HEK293 (cell line): ENCODE results near the gene DHRS7C.

Experiments
- CTCF ChIA-PET: fragments of 350-600 bp; formaldehyde crosslinking; extraction: SDS; loops from one replicate; lab custom pipeline; 2021; ENCODE audit warnings: antibody characterized with exemption; lab: Yijun Ruan, JAX
- POLR2A ChIA-PET: fragments of 300-600 bp; formaldehyde crosslinking; extraction: SDS; loops from one replicate; lab custom pipeline; 2020; ENCODE audit warnings: antibody characterized with exemption, inconsistent platforms; lab: Yijun Ruan, JAX
- H3K27ac ChIP-seq: fragments of 200-500 bp; sonication (Bioruptor generic); 2 replicates; pipeline ENCODE4 v1.5.1; 2014; ENCODE audit warnings: low read depth, low read length, control low read depth, inconsistent platforms; ENCODE audit errors: extremely low read depth
- H3K36me3 ChIP-seq, 2 experiments: fragments of 200-500 bp in 1 of 2; sonication (Bioruptor generic) in 1 of 2; 1 replicate in 1 of 2; 2 replicates in 1 of 2; pipeline ENCODE4 v1.5.1; 2014 to 2017; ENCODE audit warnings: inconsistent platforms in 2 of 2, low read length in 2 of 2; ENCODE audit not compliant: control insufficient read depth in 2 of 2, insufficient read depth in 1 of 2
- H3K4me1 ChIP-seq: fragments of 200-500 bp; sonication (Bioruptor generic); 2 replicates; pipeline ENCODE4 v1.5.1; 2014; ENCODE audit warnings: mild to moderate bottlenecking, low read length, inconsistent platforms; ENCODE audit not compliant: control insufficient read depth, insufficient read depth
- H3K4me3 ChIP-seq: 2 replicates; pipeline ENCODE4 v1.5.1; 2011; ENCODE audit warnings: low read depth, mild to moderate bottlenecking, control low read depth, low read length, moderate library complexity
- H3K9me3 ChIP-seq: fragments of 200-500 bp; sonication (Bioruptor generic); 2 replicates; pipeline ENCODE4 v1.5.1; 2014; ENCODE audit warnings: low read depth, low read length, inconsistent platforms; ENCODE audit not compliant: control insufficient read depth, insufficient read depth
- BCL11B ChIP-seq: fragments of 450-650 bp; formaldehyde crosslinking; IDR thresholded peaks from 2 replicates; pipeline ENCODE4 v1.5.1; 2016; ENCODE audit warnings: low read depth, missing biosample characterization, missing genetic modification characterization
- PRDM2 ChIP-seq: fragments of 450-650 bp; formaldehyde crosslinking; IDR thresholded peaks from 2 replicates; pipeline ENCODE4 v1.5.1; 2016; ENCODE audit warnings: missing biosample characterization, missing genetic modification characterization, borderline replicate concordance
- SALL2 ChIP-seq: fragments of 450-650 bp; formaldehyde crosslinking; IDR thresholded peaks from 2 replicates; pipeline ENCODE4 v1.5.0; 2017; ENCODE audit warnings: missing biosample characterization, mild to moderate bottlenecking, missing genetic modification characterization, borderline replicate concordance
- WT1 ChIP-seq: fragments of 450-650 bp; formaldehyde crosslinking; IDR thresholded peaks from 2 replicates; pipeline ENCODE4 v1.5.1; 2016; ENCODE audit warnings: missing biosample characterization, missing genetic modification characterization
- ZBTB1 ChIP-seq: fragments of 450-650 bp; formaldehyde crosslinking; IDR thresholded peaks from 2 replicates; pipeline ENCODE4 v1.5.1; 2016; ENCODE audit warnings: missing biosample characterization, missing genetic modification characterization
- ZBTB21 ChIP-seq: fragments of 450-650 bp; formaldehyde crosslinking; IDR thresholded peaks from 2 replicates; pipeline ENCODE4 v1.5.1; 2017; ENCODE audit warnings: missing biosample characterization, missing genetic modification characterization
- ZBTB48 ChIP-seq: fragments of 450-650 bp; formaldehyde crosslinking; IDR thresholded peaks from 2 replicates; pipeline ENCODE4 v1.5.1; 2016; ENCODE audit warnings: missing biosample characterization, missing genetic modification characterization
- ZBTB8A ChIP-seq: fragments of 450-650 bp; formaldehyde crosslinking; IDR thresholded peaks from 2 replicates; pipeline ENCODE4 v1.5.1; 2016; ENCODE audit warnings: missing biosample characterization, missing genetic modification characterization
- ZNF10 ChIP-seq: fragments of 450-650 bp; formaldehyde crosslinking; IDR thresholded peaks from 2 replicates; pipeline ENCODE4 v1.5.1; 2017; ENCODE audit warnings: missing biosample characterization, missing genetic modification characterization
- ZNF148 ChIP-seq: fragments of 450-650 bp; formaldehyde crosslinking; IDR thresholded peaks from 2 replicates; pipeline ENCODE4 v1.5.0; 2017; ENCODE audit warnings: missing biosample characterization, missing genetic modification characterization, borderline replicate concordance
- ZNF175 ChIP-seq: fragments of 450-650 bp; formaldehyde crosslinking; IDR thresholded peaks from 2 replicates; pipeline ENCODE4 v1.5.1; 2016; ENCODE audit warnings: missing biosample characterization, missing genetic modification characterization
- ZNF18 ChIP-seq: fragments of 450-650 bp; formaldehyde crosslinking; IDR thresholded peaks from 2 replicates; pipeline ENCODE4 v1.5.1; 2016; ENCODE audit warnings: missing biosample characterization, missing genetic modification characterization
- ZNF223 ChIP-seq: fragments of 450-650 bp; formaldehyde crosslinking; IDR thresholded peaks from 2 replicates; pipeline ENCODE4 v1.5.1; 2016; ENCODE audit warnings: missing biosample characterization, missing genetic modification characterization
- ZNF23 ChIP-seq: fragments of 450-650 bp; formaldehyde crosslinking; IDR thresholded peaks from 2 replicates; pipeline ENCODE4 v1.5.1; 2016; ENCODE audit warnings: missing biosample characterization, missing genetic modification characterization, borderline replicate concordance
- ZNF426 ChIP-seq: fragments of 450-650 bp; formaldehyde crosslinking; IDR thresholded peaks from 2 replicates; pipeline ENCODE4 v1.5.1; 2017; ENCODE audit warnings: missing biosample characterization, missing genetic modification characterization, mild to moderate bottlenecking, inconsistent platforms, moderate library complexity
- ZNF473 ChIP-seq: fragments of 450-650 bp; formaldehyde crosslinking; IDR thresholded peaks from 2 replicates; pipeline ENCODE4 v1.5.1; 2017; ENCODE audit warnings: missing biosample characterization, missing genetic modification characterization
- ZNF501 ChIP-seq: fragments of 450-650 bp; formaldehyde crosslinking; IDR thresholded peaks from 2 replicates; pipeline ENCODE4 v1.5.1; 2016; ENCODE audit warnings: missing biosample characterization, missing genetic modification characterization
- ZNF514 ChIP-seq: fragments of 450-650 bp; formaldehyde crosslinking; IDR thresholded peaks from 2 replicates; pipeline ENCODE4 v1.5.1; 2016; ENCODE audit warnings: missing biosample characterization, missing genetic modification characterization
- ZNF639 ChIP-seq: fragments of 450-650 bp; formaldehyde crosslinking; IDR thresholded peaks from 2 replicates; pipeline ENCODE4 v1.5.1; 2016; ENCODE audit warnings: missing biosample characterization, missing genetic modification characterization
- ZNF785 ChIP-seq: fragments of 450-650 bp; formaldehyde crosslinking; IDR thresholded peaks from 2 replicates; pipeline ENCODE4 v1.5.1; 2016; ENCODE audit warnings: missing biosample characterization, missing genetic modification characterization
- ZNF792 ChIP-seq: fragments of 450-650 bp; formaldehyde crosslinking; IDR thresholded peaks from 2 replicates; pipeline ENCODE4 v1.5.1; 2016; ENCODE audit warnings: missing biosample characterization, missing genetic modification characterization

Gene DHRS7C

GRCh38 chr17:9726291-9726690 is 65.1 kb downstream of the DHRS7C start:
- no peaks in the 10 kb centered on the region for H3K9me3 ChIP-seq
- POLR2A ChIA-PET = no interaction called here
- H3K4me3 ChIP-seq = no peak overlapping the region
- no peak overlapping the region for H3K27ac ChIP-seq
- no peaks in the 10 kb centered on the region for H3K4me1 ChIP-seq
- H3K36me3 ChIP-seq = peaks cover 0 to 9% of the 10 kb centered on the region in 2 experiments; a peak in 1 of 3 replicates
- no peak for TF ChIP-seq ZBTB8A
- TF ChIP-seq ZNF10 = no peak
- no peak for TF ChIP-seq ZNF148 (tag by site-specific recombination)
- TF ChIP-seq ZNF639 (tag by site-specific recombination) = no peak
- no peak for TF ChIP-seq BCL11B (tag by site-specific recombination)
- CTCF ChIA-PET = interaction anchor here (0.6 to 1.6 kb wide), 5 partner anchors 15 to 202 kb away, joined by 3 to 7 read pairs (median 5); no protein-coding TSS in a partner anchor

GRCh38 chr17:9725575-9725974 is 65.8 kb downstream of the DHRS7C start:
- Histone ChIP-seq H3K4me3 (no peak overlapping the region), H3K4me1 (no peaks in the 10 kb centered on the region), H3K9me3 (no peaks in the 10 kb centered on the region), H3K36me3 (peaks cover 0 to 9% of the 10 kb centered on the region in 2 experiments; a peak in 1 of 3 replicates), H3K27ac (no peak overlapping the region)
- POLR2A ChIA-PET = no interaction called here
- CTCF ChIA-PET = interaction anchor here (0.5 to 1.6 kb wide), 3 partner anchors 43 to 245 kb away, joined by 5 to 7 read pairs (median 5); no protein-coding TSS in a partner anchor
- no peak for TF ChIP-seq ZNF223 (tag by site-specific recombination)
- no peak for TF ChIP-seq ZNF792 (tag by site-specific recombination)
- TF ChIP-seq ZNF175 = no peak
- TF ChIP-seq ZNF514 (tag by site-specific recombination) = no peak
- TF ChIP-seq ZBTB48 (tag by site-specific recombination) = no peak
- no peak for TF ChIP-seq ZBTB8A
- TF ChIP-seq WT1 (tag by site-specific recombination) = no peak
- no peak for TF ChIP-seq ZNF426 (tag by site-specific recombination)
- TF ChIP-seq ZNF23 (tag by site-specific recombination) = no peak
- TF ChIP-seq ZBTB1 = no peak
- TF ChIP-seq ZBTB21 (tag by site-specific recombination) = no peak
- no peak for TF ChIP-seq ZNF18 (tag by site-specific recombination)
- no peak for TF ChIP-seq ZNF785 (tag by site-specific recombination)
- no peak for TF ChIP-seq PRDM2
- TF ChIP-seq SALL2 = no peak
- no peak for TF ChIP-seq ZNF473 (tag by site-specific recombination)
- no peak for TF ChIP-seq ZNF501 (tag by site-specific recombination)
